ENCODE data around the gene ASXL1. TPM values are rescaled to one million over a fixed set of nuclear protein-coding genes. Genes with fewer than 3 reads are reported as not detected.
A peak's percentile ranks its signal among the peaks of the same experiment; 100 is the strongest.

Gene ASXL1
- polyA plus RNA-seq, 1 of the 3 experiments (the other 2 are of a cell fraction) = 36.6 TPM

- H3K4me3 ChIP-seq (ENCODE audit: low read depth in 2 of 2, low read length in 1 of 2) = no peak overlapping the region
- no peak overlapping the region for H3K4me2 ChIP-seq
- H4K20me1 ChIP-seq (ENCODE audit: insufficient read depth) = peaks cover 15% of the 10 kb centered on the region; the same call in 1 of the 2 replicates
- H3K27me3 ChIP-seq (ENCODE audit: insufficient read depth) = no peaks in the 10 kb centered on the region
- H3K4me1 ChIP-seq (ENCODE audit: control insufficient read depth in 1 of 2, insufficient read depth in 2 of 2, low read depth in 1 of 2, low read length in 1 of 2) = peaks cover 0 to 7% of the 10 kb centered on the region in 2 experiments; a peak in 1 of 4 replicates
- H3K27ac ChIP-seq (ENCODE audit: low read depth in 2 of 2, low read length in 1 of 2) = peak overlapping the region in 1 of 2 experiments; percentile 10; a peak in 3 of 4 replicates
- CTCF ChIA-PET = interaction anchor here (2.1 kb wide), 1 partner anchor 9 kb away, joined by 8 read pairs; no protein-coding TSS in a partner anchor
- no peaks in the 10 kb centered on the region for H3K9me3 ChIP-seq
- H2AFZ ChIP-seq (ENCODE audit: low read depth) = no peak overlapping the region
- TF ChIP-seq ZBTB33 (IDR thresholded peaks at IDR 0.05; ENCODE audit: borderline replicate concordance, low read depth) = no peak
- TF ChIP-seq SIN3A (IDR thresholded peaks at IDR 0.05; ENCODE audit: borderline replicate concordance, low read depth, low read length) = no peak
- no peak for TF ChIP-seq USF1 (IDR thresholded peaks at IDR 0.05; ENCODE audit: borderline replicate concordance, low read depth)
- TF ChIP-seq MXI1 (IDR thresholded peaks at IDR 0.05; ENCODE audit: low read depth, low read length) = no peak
- TF ChIP-seq FOXJ3 (CRISPR knock-in tag; IDR thresholded peaks at IDR 0.05) = no peak
- no peak for TF ChIP-seq MEF2A (IDR thresholded peaks at IDR 0.05; ENCODE audit: borderline replicate concordance, low read depth)
- no peak for TF ChIP-seq RAD21 (IDR thresholded peaks at IDR 0.05; ENCODE audit: low read length)
- no peak for TF ChIP-seq POLR2AphosphoS5 (IDR thresholded peaks at IDR 0.05; ENCODE audit: low read depth, low read length)
- no peak for TF ChIP-seq REST (IDR thresholded peaks at IDR 0.05; ENCODE audit: low read depth, low read length)
- peaks cover 25% of the 10 kb centered on the region for H3F3A ChIP-seq (replicated peaks; ENCODE audit: insufficient read depth)
- no peak for DNase-seq
- peaks cover 11% of the 10 kb centered on the region; the same call in 1 of the 2 replicates for H3K79me2 ChIP-seq (ENCODE audit: insufficient read depth)
- no peak overlapping the region for H3K9ac ChIP-seq
- WGBS (ENCODE audit: low lambda C conversion rate) = 91% methylated on average over 10 of the region's 11 CpGs
- H3K36me3 ChIP-seq (replicated peaks in 1 of 2; ENCODE audit: control insufficient read depth in 1 of 2, insufficient read depth in 2 of 2, low read length in 1 of 2) = peaks cover 62 to 86% of the 10 kb centered on the region in 2 experiments
- H3K9me2 ChIP-seq = no peaks in the 10 kb centered on the region
- POLR2A ChIA-PET = no interaction called here
Observed at GRCh38 chr20:32439132-32439829, 81.2 kb downstream of the ASXL1 start.
